ENCODE measurements around the gene WNT7A. TPM values are rescaled to one million over a fixed set of nuclear protein-coding genes. Genes with fewer than 3 reads are reported as not detected.

Gene WNT7A
- total and polyA plus RNA-seq, 2 donors (not counting 3 experiments of a cell fraction or from before 2014, with no cell fraction given) = not detected

- dilution Hi-C loops (cut with MboI; ENCODE audit: extremely low pct_ligation_motif_present, low sequenced_read_pairs) = no loop called here
- Histone ChIP-seq H3K4me1 (ENCODE audit: control insufficient read depth, extremely low read depth, insufficient read depth, low read length) (no peaks in the 10 kb centered on the region), H2AFZ (ENCODE audit: low read depth, low read length) (no peak overlapping the region), H3K4me3 (replicated peaks in 1 of 3; ENCODE audit: insufficient read depth in 1 of 3, low read depth in 1 of 3, low read length in 3 of 3) (no peak overlapping the region), H3K9ac (replicated peaks; ENCODE audit: extremely low read depth, insufficient read depth, low read length) (no peak overlapping the region), H3K9me3 (replicated peaks; ENCODE audit: control insufficient read depth, insufficient read depth, low read length) (no peaks in the 10 kb centered on the region), H3K36me3 (ENCODE audit: control insufficient read depth in 2 of 2, extremely low read depth in 1 of 2, insufficient read depth in 2 of 2, low read length in 2 of 2) (no peaks in the 10 kb centered on the region), H3K27me3 (ENCODE audit: control insufficient read depth in 2 of 2, insufficient read depth in 2 of 2, low read length in 2 of 2) (no peaks in the 10 kb centered on the region), H4K20me1 (replicated peaks; ENCODE audit: control insufficient read depth, extremely low read depth, insufficient read depth, low read length) (no peaks in the 10 kb centered on the region), H3K4me2 (ENCODE audit: insufficient read depth, low read length) (no peak overlapping the region), H3K9me1 (replicated peaks; ENCODE audit: control insufficient read depth, extremely low read depth, insufficient read depth, low read length) (no peaks in the 10 kb centered on the region), H3K79me2 (ENCODE audit: control insufficient read depth, insufficient read depth, low read length) (no peaks in the 10 kb centered on the region), H3K27ac (ENCODE audit: insufficient read depth, low read depth, low read length) (no peak overlapping the region)
- no TSS peak for BruUV-seq (replicated peaks)
- intact Hi-C loops (cut with micrococcal nuclease) = no loop called here
- FAIRE-seq (no peak), DNase-seq (ENCODE audit: low read depth, low spot score) (no peak)
- ChIA-PET POLR2A (no interaction called here), CTCF (no interaction called here)
- TF ChIP-seq MAX (IDR thresholded peaks at IDR 0.05; ENCODE audit: insufficient read depth, insufficient read length) (no peak), GATA2 (IDR thresholded peaks at IDR 0.05; ENCODE audit: insufficient read depth, insufficient read length, low read depth, low read length) (no peak), CTCF (IDR thresholded peaks at IDR 0.05; ENCODE audit: extremely low read depth in 1 of 2, insufficient read depth in 1 of 2, low read depth in 1 of 2, low read length in 2 of 2) (no peak), POLR2AphosphoS5 (IDR thresholded peaks at IDR 0.05; ENCODE audit: insufficient read depth, low read depth, low read length) (no peak), FOS (IDR thresholded peaks at IDR 0.05; ENCODE audit: borderline replicate concordance, insufficient read depth, low read length) (no peak), POLR2A (IDR thresholded peaks at IDR 0.05; ENCODE audit: low read depth, low read length) (no peak), MYC (IDR thresholded peaks at IDR 0.05; ENCODE audit: low read depth, low read length) (no peak), JUN (IDR thresholded peaks at IDR 0.05; ENCODE audit: borderline replicate concordance, insufficient read depth, insufficient read length, low read depth) (no peak), EZH2 (IDR thresholded peaks at IDR 0.05; ENCODE audit: borderline replicate concordance, low read depth, low read length, severe bottlenecking) (no peak)
Measured at GRCh38 chr3:13769422-13769821, 110.4 kb downstream of the WNT7A start.
